GM06990 (cell line): ENCODE results near the gene PCAT6.

Experiments used
- DNase-seq: peaks from one replicate; pipeline ENCODE4 v3.0.0-alpha.2; 2011; ENCODE audit not compliant: insufficient read length; ENCODE audit errors: extremely low read depth
- H3K27me3 ChIP-seq: replicated peaks from 2 replicates; pipeline ENCODE4 v1.6.0; 2011; ENCODE audit warnings: low read length; ENCODE audit not compliant: control insufficient read depth, insufficient read depth
- H3K36me3 ChIP-seq: 2 replicates; pipeline ENCODE4 v1.5.1; 2011; ENCODE audit warnings: low read length; ENCODE audit not compliant: control insufficient read depth, insufficient read depth
- H3K4me3 ChIP-seq: replicated peaks from 2 replicates; pipeline ENCODE4 v1.5.1; 2011; ENCODE audit warnings: low read depth, mild to moderate bottlenecking, control low read depth, low read length
- TF ChIP-seq, protein P1 (sequence below): IDR thresholded peaks from 2 replicates; pipeline ENCODE4 v1.5.1; 2011; ENCODE audit warnings: low read length, control low read depth, mild to moderate bottlenecking, inconsistent platforms; ENCODE audit not compliant: insufficient read depth, poor library complexity, severe bottlenecking

PCAT6 gene

DNA sequence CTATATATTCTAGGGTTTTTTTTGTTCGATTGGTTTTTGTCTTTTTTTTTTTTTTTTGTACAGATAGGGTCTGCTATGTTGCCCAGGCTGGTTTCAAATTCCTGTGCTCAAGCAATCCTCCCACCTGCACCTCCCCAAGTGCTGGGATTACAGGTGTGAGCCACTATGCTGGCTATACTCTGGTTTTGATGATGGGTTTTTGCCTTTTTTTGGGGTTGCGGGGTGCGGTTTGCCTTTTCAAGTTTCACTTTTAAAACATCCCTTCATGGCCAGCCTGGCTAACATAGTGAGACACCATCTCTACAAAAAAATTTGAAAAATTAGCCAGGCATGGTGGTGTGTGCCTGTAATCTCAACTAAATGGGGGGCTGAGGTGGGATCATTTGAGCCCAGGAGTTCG lies 12.5 kb upstream of the PCAT6 start:
- no peak for DNase-seq
- TF ChIP-seq, protein P1, sequence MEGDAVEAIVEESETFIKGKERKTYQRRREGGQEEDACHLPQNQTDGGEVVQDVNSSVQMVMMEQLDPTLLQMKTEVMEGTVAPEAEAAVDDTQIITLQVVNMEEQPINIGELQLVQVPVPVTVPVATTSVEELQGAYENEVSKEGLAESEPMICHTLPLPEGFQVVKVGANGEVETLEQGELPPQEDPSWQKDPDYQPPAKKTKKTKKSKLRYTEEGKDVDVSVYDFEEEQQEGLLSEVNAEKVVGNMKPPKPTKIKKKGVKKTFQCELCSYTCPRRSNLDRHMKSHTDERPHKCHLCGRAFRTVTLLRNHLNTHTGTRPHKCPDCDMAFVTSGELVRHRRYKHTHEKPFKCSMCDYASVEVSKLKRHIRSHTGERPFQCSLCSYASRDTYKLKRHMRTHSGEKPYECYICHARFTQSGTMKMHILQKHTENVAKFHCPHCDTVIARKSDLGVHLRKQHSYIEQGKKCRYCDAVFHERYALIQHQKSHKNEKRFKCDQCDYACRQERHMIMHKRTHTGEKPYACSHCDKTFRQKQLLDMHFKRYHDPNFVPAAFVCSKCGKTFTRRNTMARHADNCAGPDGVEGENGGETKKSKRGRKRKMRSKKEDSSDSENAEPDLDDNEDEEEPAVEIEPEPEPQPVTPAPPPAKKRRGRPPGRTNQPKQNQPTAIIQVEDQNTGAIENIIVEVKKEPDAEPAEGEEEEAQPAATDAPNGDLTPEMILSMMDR: no peak
- Histone ChIP-seq H3K4me3 (no peak overlapping the region), H3K36me3 (no peaks in the 10 kb centered on the region), H3K27me3 (no peaks in the 10 kb centered on the region; the same call in 1 of the 2 replicates)

DNA sequence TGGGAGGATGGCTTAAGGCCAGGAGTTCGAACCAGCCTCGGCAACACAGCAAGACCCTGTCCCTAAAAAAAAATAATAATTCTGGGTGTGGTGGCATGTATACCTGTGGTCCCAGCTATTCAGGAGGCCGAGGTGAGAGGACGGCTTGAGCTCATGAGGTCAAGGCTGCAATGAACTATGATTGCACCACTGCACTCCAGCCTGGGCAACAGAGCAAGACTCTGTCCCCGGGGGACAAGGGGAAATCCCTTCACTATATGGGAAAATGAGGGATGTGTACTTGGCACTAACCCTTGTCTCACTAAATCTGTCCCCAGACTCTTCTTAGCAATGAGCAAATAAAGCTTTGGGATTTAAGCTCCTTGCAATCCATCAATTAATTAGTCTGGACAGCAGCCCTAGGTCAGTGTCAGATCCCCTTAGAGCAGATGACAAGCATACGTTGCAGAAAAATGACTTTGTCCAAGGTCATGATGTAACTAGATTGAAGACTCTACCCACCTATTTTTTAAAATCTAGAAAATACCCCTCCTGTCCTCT lies 11.9 kb upstream of the PCAT6 start:
- no peaks in the 10 kb centered on the region for H3K36me3 ChIP-seq
- TF ChIP-seq, protein P1: no peak
- DNase-seq: no peak
- H3K4me3 ChIP-seq: no peak overlapping the region
- no peaks in the 10 kb centered on the region; the same call in 1 of the 2 replicates for H3K27me3 ChIP-seq

DNA sequence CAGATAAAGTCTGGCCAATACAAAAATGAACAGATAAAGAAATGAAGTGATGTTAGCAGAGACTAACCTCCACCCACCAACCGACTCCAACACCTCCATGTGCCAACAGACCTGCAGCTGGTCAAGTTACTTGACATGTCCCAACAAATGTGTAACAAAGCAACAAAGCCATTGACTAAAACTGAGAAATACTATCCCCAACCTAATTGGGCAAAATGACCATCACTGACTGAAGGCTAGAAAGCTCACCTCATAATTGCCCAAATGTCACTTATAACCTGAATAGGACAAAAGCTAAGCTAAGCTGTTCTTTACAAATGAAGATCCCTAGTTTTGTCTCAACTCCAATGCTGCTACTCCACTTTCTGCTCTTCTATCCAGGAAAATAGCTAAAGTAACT lies 10.0 kb upstream of the PCAT6 start:
- no peaks in the 10 kb centered on the region for H3K36me3 ChIP-seq
- TF ChIP-seq, protein P1: no peak
- no peak overlapping the region for H3K4me3 ChIP-seq
- DNase-seq: no peak
- H3K27me3 ChIP-seq: no peaks in the 10 kb centered on the region; the same call in 1 of the 2 replicates

DNA sequence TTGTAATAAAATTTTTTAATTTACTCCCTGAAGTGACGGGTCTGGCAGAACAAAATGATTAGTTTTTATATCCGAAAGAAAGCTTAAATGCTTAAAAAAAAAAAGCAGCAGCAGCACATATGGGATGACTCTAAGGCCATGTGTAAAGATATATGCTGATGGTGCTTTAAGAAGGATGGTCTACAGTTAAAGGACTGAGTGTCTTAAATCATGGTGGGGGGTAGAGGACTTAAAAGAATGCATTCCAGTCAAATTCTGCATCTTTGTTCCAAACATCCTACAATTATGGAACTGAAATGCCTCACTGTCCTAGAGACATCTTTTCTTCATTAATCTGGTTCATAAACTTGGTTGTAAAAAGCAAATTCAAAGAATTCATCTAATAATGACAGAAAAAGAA lies 9.6 kb upstream of the PCAT6 start:
- TF ChIP-seq, protein P1: no peak
- H3K36me3 ChIP-seq: no peaks in the 10 kb centered on the region
- no peaks in the 10 kb centered on the region; the same call in 1 of the 2 replicates for H3K27me3 ChIP-seq
- no peak overlapping the region for H3K4me3 ChIP-seq
- DNase-seq: no peak

DNA sequence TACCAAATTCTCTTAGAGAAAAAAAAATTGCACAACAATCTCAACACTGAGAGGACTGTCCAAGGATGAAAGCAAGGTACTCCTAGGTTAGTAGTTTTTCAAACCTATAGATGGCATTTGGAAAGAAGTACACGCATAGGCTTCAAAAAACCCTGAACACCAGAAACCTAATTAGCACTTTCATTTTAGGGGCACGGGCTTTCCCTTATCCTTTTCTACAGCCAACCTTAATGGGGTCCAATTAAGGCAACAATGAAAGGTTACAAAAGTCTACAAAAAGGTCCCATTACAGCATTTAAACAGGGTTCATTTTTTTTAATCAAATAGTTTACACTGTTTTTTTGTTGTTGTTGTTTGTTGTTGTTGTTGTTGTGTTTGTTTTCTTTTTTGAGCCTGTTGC lies 8.7 kb upstream of the PCAT6 start:
- no peak for DNase-seq
- H3K4me3 ChIP-seq: no peak overlapping the region
- TF ChIP-seq, protein P1: no peak

More for the DNA sequence above, 8.7 kb upstream of the PCAT6 start:
- peaks cover 2% of the 10 kb centered on the region; the same call in 1 of the 2 replicates for H3K27me3 ChIP-seq
- no peaks in the 10 kb centered on the region for H3K36me3 ChIP-seq
